SK-N-MC (cell line): ENCODE results near the gene SDK2.

ENCODE experiments used
- DNase-seq: peaks from one replicate; pipeline ENCODE4 v3.0.0-alpha.2; 2011; ENCODE audit warnings: low read depth, low spot score
- H3K27ac ChIP-seq: fragments of 200-600 bp; sonication (generic); 2 replicates; pipeline ENCODE4 v1.5.1; 2016; ENCODE audit warnings: mixed run types
- H3K36me3 ChIP-seq: fragments of 200-600 bp; sonication (generic); 2 replicates; pipeline ENCODE4 v1.6.1; 2017; ENCODE audit warnings: antibody characterized with exemption, low read length, mixed read lengths; ENCODE audit not compliant: insufficient read depth
- H3K4me3 ChIP-seq: fragments of 200-600 bp; sonication (generic); 2 replicates; pipeline ENCODE4 v1.5.1; 2016
- H3K9ac ChIP-seq: fragments of 200-600 bp; sonication (generic); 2 replicates; pipeline ENCODE4 v1.8.0; 2017; ENCODE audit warnings: mixed run types, mixed read lengths; ENCODE audit not compliant: insufficient read length
- H3K9me3 ChIP-seq: fragments of 200-600 bp; sonication (generic); 2 replicates; pipeline ENCODE4 v1.6.1; 2017; ENCODE audit warnings: low read depth, mild to moderate bottlenecking, antibody characterized with exemption, low read length, moderate library complexity, mixed read lengths
- EZH2 ChIP-seq: fragments of 200-600 bp; sonication (generic); IDR thresholded peaks from one replicate; pipeline ENCODE4 v1.6.1; 2017; ENCODE audit warnings: antibody characterized with exemption
- FOXP2 ChIP-seq: optimal IDR thresholded peaks from 2 replicates; pipeline ENCODE3; 2011; ENCODE audit warnings: mild to moderate bottlenecking, moderate library complexity; ENCODE audit not compliant: insufficient read depth; ENCODE audit errors: extremely low read length, control extremely low read depth
- POLR2AphosphoS5 ChIP-seq: IDR thresholded peaks from 2 replicates; pipeline ENCODE4 v1.6.1; 2012; ENCODE audit warnings: mild to moderate bottlenecking, low read depth, low read length, borderline replicate concordance

SDK2 gene

DNA sequence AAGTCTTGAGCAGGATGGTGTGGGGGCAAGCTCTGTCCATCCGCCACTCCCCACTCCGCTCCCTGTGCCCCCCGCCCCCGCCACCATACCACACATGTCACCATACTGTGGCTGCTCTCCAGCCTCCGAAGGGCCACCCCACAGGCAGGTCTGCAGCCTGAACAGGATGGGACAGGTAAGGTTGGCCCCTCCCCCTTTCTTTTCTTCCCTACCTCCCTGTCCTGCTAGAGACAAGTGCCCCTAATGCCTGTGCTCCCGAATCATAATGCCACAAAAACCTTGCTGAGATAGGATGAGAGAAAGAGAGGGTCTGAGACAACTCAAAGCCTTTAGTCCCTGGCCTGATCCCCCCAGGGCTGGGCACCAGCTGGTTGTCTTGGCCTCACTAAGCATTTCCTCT is 84.7 kb downstream of the SDK2 start:
- no peaks in the 10 kb centered on the region for H3K36me3 ChIP-seq
- no peak for DNase-seq
- no peak overlapping the region for H3K4me3 ChIP-seq
- no peak overlapping the region for H3K9ac ChIP-seq
- H3K27ac ChIP-seq: no peak overlapping the region
- H3K9me3 ChIP-seq: no peaks in the 10 kb centered on the region
- TF ChIP-seq FOXP2 (no peak), EZH2 (no peak), POLR2AphosphoS5 (no peak)

DNA sequence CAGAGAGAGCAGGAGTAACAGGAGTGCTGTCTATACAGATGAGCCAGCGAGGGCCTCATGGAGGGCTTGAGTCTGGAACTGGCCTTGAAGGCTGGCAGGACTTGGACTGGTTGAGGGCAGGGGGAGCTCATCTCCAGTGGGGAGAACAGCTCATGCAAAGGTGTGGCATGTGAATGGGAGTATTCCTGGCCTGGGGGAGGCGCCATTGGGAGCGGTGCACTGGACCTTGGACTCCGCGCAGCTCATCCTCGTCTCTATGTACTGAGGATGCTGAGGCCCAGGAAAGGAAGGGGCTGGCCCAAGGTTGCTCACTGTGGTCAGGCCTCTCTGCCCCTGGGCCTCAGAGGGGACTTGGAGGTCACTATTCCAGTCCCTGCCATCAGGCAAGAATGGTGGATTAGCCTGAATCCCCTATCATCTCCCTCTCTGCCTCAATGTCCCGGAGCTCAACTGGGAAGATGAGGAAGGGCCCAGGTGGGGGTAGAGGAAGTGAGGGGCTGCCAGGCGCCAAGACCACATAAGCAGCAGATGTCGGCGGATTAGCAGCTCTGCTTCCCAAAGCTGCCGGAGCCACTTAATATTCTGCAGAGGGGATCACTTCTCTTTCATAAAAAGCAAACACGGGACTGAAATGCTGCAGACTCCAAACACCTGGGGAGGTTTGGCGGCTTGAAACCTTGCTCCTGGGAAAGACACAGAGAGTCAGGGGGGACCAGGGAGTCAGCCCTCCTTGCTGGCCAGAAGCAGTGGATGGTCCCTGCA is 88.9 kb downstream of the SDK2 start:
- Histone ChIP-seq H3K27ac (no peak overlapping the region), H3K9ac (no peak overlapping the region), H3K36me3 (no peaks in the 10 kb centered on the region), H3K9me3 (no peaks in the 10 kb centered on the region), H3K4me3 (no peak overlapping the region)
- TF ChIP-seq FOXP2 (no peak), EZH2 (no peak), POLR2AphosphoS5 (no peak)
- no peak for DNase-seq

DNA sequence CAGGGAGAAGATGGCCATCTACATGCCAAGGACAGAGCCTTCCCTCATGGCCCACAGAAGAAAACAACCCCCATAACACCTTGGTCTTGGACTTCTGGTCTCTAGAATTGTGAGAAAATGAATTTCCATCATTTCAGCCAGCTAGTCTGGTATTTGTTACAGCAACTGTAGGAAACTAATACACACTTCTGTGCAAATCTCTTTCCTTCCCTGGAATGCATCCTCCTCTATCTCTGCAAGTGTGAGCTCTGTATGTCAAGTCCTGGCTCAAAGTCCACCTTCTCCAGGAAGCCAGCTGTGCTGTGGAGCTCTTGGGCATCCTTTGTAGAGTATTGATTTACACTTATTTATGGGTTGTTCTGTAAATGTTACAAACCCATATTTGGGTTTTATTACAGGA is 89.7 kb downstream of the SDK2 start:
- Histone ChIP-seq H3K36me3 (no peaks in the 10 kb centered on the region), H3K9me3 (no peaks in the 10 kb centered on the region), H3K4me3 (no peak overlapping the region), H3K27ac (no peak overlapping the region), H3K9ac (no peak overlapping the region)
- TF ChIP-seq FOXP2: no peak
- DNase-seq: no peak

DNA sequence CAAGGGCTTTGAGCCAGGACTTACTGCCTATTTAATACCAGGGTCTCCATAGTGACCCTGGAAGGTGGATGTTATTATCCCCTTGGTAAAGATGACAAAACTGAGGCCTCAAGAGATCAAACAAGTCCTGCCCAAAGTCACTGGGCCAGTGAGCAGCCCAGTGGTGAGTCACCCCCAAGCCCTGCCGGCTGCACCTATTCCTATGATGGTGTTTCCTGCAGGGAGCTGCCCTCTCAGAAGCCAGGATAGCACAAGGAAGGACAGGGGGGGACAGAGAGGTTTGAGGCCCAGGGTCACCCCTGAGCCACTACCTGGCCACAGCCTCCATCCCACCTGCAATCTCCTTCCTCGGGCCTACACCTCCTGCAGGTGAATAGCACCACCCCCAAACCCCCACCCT is 90.9 kb downstream of the SDK2 start:
- TF ChIP-seq POLR2AphosphoS5 (no peak), FOXP2 (no peak), EZH2 (no peak)
- no peak overlapping the region for H3K4me3 ChIP-seq
- H3K36me3 ChIP-seq: no peaks in the 10 kb centered on the region
- H3K9me3 ChIP-seq: no peaks in the 10 kb centered on the region
- no peak overlapping the region for H3K9ac ChIP-seq
- DNase-seq: no peak
- no peak overlapping the region for H3K27ac ChIP-seq

DNA sequence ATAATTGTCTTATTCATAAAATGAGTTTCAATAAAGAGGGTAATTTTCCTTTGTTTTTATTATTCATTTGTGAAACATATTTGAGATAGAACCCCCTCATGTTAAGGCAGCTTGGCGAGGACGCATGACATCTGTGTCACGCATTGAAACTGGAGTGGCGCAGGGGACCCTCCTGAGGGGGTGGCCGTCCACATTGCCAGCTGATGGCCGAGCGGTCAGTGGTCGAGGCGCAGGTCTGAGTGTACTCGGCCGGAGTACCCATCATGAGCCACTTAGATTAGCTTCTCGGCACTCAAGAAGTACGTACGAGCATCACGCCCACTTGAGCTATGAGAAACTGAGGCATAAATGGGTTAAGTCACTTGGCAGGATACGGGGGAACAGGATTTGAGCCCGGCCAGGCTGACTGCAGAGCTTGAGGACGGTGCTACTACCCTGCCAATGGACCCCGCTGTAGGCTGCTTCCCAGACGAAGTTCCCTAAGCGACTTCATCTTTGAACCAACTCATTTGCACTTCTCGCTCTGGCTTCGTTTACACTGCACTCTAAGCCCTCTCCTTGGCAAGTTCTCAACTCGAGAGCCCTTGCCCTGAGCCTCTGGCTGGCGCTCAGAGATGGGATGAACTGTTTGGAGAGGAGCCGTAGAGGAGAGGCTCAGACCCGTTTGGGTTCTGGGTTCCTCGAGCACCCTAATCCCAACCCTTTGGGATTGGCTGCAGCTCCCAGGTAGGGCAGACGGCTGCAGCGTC is 91.8 kb downstream of the SDK2 start:
- Histone ChIP-seq H3K27ac (no peak overlapping the region), H3K4me3 (no peak overlapping the region), H3K36me3 (no peaks in the 10 kb centered on the region), H3K9me3 (no peaks in the 10 kb centered on the region), H3K9ac (no peak overlapping the region)
- no peak for DNase-seq
- no peak for TF ChIP-seq EZH2
- no peak for TF ChIP-seq FOXP2
- TF ChIP-seq POLR2AphosphoS5: no peak

DNA sequence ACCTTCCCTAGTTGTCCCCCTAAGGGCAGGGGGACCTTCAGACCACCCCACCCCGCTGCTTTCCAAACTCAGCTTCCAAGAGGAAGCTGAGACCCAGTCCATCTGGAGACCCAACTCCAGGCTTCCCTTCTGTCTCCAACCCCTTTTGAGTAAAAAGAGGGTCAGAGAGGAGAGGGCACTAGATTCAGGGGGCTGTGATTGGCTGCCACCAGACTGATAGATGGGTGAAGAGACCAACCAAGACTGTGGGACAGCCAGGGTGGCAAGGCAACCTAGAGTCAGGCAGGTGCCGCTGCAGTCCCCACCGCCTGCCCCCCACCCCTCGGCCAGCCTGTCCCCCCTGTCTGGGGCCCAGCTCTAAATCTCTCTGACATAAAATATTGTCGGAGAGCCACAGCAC is 92.5 kb downstream of the SDK2 start:
- TF ChIP-seq EZH2 (no peak), POLR2AphosphoS5 (no peak), FOXP2 (no peak)
- no peak for DNase-seq
- no peak overlapping the region for H3K9ac ChIP-seq
- H3K4me3 ChIP-seq: no peak overlapping the region
- no peaks in the 10 kb centered on the region for H3K9me3 ChIP-seq
- no peaks in the 10 kb centered on the region for H3K36me3 ChIP-seq
- H3K27ac ChIP-seq: no peak overlapping the region

DNA sequence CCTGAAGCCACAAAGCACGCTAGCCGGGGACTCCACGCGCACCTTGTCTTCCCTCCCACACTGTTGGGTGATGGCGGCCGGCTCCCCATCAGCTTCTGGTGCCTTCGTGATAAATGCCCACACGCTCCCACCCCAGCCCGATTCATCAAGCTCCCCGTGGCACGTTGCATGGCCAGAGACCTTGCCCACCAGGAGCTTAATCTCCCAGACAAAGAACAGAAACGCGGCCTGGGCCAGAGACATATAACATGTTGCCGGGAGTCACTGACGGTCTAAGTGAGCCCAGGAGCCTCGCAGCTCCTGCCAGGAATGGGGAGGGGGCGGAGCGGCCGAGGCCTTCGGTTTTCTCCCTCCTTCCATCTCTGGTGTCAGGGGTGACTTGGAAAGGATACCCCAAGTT is 93.1 kb downstream of the SDK2 start:
- TF ChIP-seq EZH2 (no peak), FOXP2 (no peak), POLR2AphosphoS5 (no peak)
- H3K9ac ChIP-seq: no peak overlapping the region
- H3K36me3 ChIP-seq: no peaks in the 10 kb centered on the region
- H3K27ac ChIP-seq: no peak overlapping the region
- no peak overlapping the region for H3K4me3 ChIP-seq
- DNase-seq: no peak
- H3K9me3 ChIP-seq: no peaks in the 10 kb centered on the region

DNA sequence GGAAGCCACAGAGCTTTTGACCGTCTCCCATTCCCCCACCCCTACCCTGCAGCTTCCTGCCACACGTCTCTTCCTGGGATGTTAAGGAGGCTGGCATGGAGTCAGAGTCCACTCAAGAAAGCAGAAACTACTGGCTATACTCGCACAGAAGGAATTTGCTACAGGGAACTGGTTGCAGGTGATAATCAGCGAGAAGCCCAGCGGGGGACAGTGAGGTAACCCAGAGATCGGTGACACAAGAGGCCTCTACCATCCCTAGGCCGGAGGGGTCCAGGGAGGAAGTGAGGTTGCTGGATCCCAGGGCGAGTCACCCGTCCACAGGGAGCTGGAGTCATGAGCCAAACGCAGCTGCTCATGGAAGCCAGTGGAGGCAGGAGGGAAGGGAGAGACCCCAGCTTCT is 93.7 kb downstream of the SDK2 start:
- Histone ChIP-seq H3K27ac (no peak overlapping the region), H3K9me3 (no peaks in the 10 kb centered on the region), H3K9ac (no peak overlapping the region), H3K36me3 (no peaks in the 10 kb centered on the region), H3K4me3 (no peak overlapping the region)
- no peak for TF ChIP-seq POLR2AphosphoS5
- DNase-seq: no peak

DNA sequence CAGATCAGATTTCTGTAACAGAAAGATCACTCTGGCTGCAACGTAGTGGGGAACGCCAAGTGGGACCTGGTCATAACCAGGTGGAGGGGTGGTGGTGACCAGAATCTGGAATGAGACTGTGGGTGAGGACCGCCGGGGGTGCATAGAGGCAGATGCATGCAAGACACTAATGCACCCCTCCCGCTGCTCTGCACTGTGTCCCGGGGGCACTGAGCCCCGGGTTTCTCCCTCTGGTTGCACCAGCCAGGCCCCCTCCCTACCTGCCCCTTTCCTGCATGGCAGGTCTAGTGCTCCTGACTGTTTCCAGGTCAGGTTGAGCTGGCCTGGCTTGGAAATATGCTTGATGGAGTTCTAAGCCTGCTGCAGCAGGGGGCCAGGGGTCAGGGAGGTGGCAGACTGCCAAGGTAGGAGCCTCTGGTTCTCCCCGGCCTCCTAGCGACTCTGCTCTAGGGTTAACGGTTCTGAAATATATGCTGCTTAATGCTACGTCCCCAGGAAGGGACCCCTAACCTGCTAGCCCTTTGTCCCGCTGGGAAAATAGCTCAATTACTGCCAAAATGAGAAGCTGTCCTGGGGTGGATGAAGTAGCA is 94.3 kb downstream of the SDK2 start:
- no peak for TF ChIP-seq FOXP2
- TF ChIP-seq EZH2: no peak
- TF ChIP-seq POLR2AphosphoS5: no peak
- no peak for DNase-seq
- no peaks in the 10 kb centered on the region for H3K36me3 ChIP-seq

More for the DNA sequence above, 94.3 kb downstream of the SDK2 start:
- Histone ChIP-seq H3K4me3 (no peak overlapping the region), H3K27ac (no peak overlapping the region), H3K9ac (no peak overlapping the region), H3K9me3 (no peaks in the 10 kb centered on the region)
